Activated CD8-positive, alpha-beta T cell treated with anti-CD3 and anti-CD28 coated beads for 36 hours (primary cell): Measurements from ENCODE around the gene NTNG1. TPM values are rescaled to one million over a fixed set of nuclear protein-coding genes. Genes with fewer than 3 reads are reported as not detected.
"Not testable (repeated sequence)": the region's sequence is repeated elsewhere in the genome, so short reads cannot be mapped to it uniquely, and the experiment has no call there.

Experiments
- ATAC-seq: fragments of 200-7000 bp; cut with Tn5 transposase; one replicate; pipeline ENCODE4 v1.10.0; 2021; ENCODE audit warnings: mild to moderate bottlenecking, moderate library complexity
- CTCF ChIA-PET: fragments of 350-600 bp; sonication (Branson Sonifier 250); formaldehyde crosslinking; loops from one replicate; lab custom pipeline; 2021; ENCODE audit warnings: antibody characterized with exemption; lab: Charles Lee
- POLR2A ChIA-PET: fragments of 350-600 bp; sonication (Branson Sonifier 250); formaldehyde crosslinking; loops from one replicate; lab custom pipeline; 2021; ENCODE audit warnings: antibody characterized with exemption; lab: Charles Lee
- DNase-seq: peaks from one replicate; pipeline ENCODE4 v3.0.0-alpha.2; 2020
- H3K27ac Mint-ChIP-seq: one replicate; pipeline ENCODE4 v1.8.0; 2021; ENCODE audit warnings: mild to moderate bottlenecking, mixed read lengths
- H3K27me3 Mint-ChIP-seq: one replicate; pipeline ENCODE4 v1.8.0; 2021; ENCODE audit warnings: mixed read lengths
- H3K36me3 Mint-ChIP-seq: one replicate; pipeline ENCODE4 v1.8.0; 2021; ENCODE audit warnings: low read depth, mixed read lengths
- H3K4me1 Mint-ChIP-seq: one replicate; pipeline ENCODE4 v1.8.0; 2021; ENCODE audit warnings: low read depth, mixed read lengths
- H3K4me3 Mint-ChIP-seq: one replicate; pipeline ENCODE4 v1.8.0; 2021; ENCODE audit warnings: mild to moderate bottlenecking, moderate library complexity, mixed read lengths
- H3K9me3 Mint-ChIP-seq: one replicate; pipeline ENCODE4 v1.8.0; 2021; ENCODE audit warnings: mixed read lengths
- intact Hi-C: fragments of 100-400 bp; cut with micrococcal nuclease; formaldehyde crosslinking; loops from one replicate; pipeline ENCODE4 v1.10.0; 2022
- total RNA-seq, 2 experiments: library from RNA; stranded (reverse); gene quantifications; one replicate each; pipeline ENCODE4 v1.2.3, GENCODE V29; 2021
- TF ChIP-seq, protein P1 (sequence below): fragments of 200-600 bp; IDR thresholded peaks from one replicate; pipeline ENCODE4 v1.8.0; 2022; ENCODE audit warnings: antibody characterized with exemption, mild to moderate bottlenecking

Gene NTNG1
- total RNA-seq, 2 experiments from 2014 or later = 0.96 to 1.0 TPM

DNA sequence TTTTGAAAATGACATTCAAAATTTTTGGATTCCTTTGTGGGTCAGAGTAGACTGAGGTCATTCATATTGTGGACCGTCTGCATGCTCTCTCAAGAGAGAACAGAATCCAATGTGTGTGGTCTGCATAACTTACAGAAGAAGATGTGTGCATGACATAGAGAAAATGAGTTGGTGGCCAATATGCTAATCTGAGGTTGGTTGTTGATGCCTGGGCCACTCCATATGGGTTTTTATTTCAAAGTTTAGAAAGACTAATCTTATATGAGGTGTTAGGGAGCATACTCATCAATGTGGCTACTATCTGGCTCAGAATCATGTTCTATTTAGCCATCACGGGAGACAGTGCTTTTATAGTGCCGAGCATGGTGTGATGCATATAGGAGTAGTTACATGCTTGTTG, 18.2 kb downstream of the NTNG1 start:
- intact Hi-C loops = no loop called here
- Mint-ChIP-seq H3K4me3 (no peak overlapping the region), H3K4me1 (no peaks in the 10 kb centered on the region), H3K27ac (no peak overlapping the region), H3K9me3 (no peaks in the 10 kb centered on the region), H3K27me3 (peaks cover 6% of the 10 kb centered on the region), H3K36me3 (no peaks in the 10 kb centered on the region)
- POLR2A ChIA-PET = no interaction called here
- CTCF ChIA-PET = no interaction called here
- DNase-seq = no peak
- TF ChIP-seq, protein P1, sequence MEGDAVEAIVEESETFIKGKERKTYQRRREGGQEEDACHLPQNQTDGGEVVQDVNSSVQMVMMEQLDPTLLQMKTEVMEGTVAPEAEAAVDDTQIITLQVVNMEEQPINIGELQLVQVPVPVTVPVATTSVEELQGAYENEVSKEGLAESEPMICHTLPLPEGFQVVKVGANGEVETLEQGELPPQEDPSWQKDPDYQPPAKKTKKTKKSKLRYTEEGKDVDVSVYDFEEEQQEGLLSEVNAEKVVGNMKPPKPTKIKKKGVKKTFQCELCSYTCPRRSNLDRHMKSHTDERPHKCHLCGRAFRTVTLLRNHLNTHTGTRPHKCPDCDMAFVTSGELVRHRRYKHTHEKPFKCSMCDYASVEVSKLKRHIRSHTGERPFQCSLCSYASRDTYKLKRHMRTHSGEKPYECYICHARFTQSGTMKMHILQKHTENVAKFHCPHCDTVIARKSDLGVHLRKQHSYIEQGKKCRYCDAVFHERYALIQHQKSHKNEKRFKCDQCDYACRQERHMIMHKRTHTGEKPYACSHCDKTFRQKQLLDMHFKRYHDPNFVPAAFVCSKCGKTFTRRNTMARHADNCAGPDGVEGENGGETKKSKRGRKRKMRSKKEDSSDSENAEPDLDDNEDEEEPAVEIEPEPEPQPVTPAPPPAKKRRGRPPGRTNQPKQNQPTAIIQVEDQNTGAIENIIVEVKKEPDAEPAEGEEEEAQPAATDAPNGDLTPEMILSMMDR = no peak
- no peak for ATAC-seq

DNA sequence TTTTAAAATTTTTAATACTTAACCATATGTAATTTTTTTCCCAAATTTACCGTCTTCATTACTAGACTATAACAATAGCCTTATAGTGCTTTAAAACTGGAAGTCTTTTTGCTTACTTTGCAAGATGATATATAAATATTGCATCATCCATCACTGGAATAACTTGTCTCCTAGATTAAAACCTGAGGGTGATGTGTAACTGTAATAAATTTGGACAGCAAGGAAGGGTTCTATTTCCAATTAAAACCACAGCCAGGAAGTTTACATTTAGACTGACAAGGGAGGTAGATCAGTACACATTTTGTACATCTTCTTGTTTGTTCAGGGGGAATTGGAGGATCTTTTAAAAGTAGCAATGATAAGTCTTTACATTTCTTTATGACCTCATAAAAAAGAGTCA, 21.9 kb downstream of the NTNG1 start:
- TF ChIP-seq, protein P1 = no peak
- intact Hi-C loops = no loop called here
- Mint-ChIP-seq H3K27me3 (no peaks in the 10 kb centered on the region), H3K27ac (no peak overlapping the region), H3K9me3 (peaks cover 4% of the 10 kb centered on the region), H3K36me3 (no peaks in the 10 kb centered on the region), H3K4me1 (no peaks in the 10 kb centered on the region), H3K4me3 (no peak overlapping the region)
- POLR2A ChIA-PET = no interaction called here
- CTCF ChIA-PET = no interaction called here
- ATAC-seq (no peak), DNase-seq (no peak)

DNA sequence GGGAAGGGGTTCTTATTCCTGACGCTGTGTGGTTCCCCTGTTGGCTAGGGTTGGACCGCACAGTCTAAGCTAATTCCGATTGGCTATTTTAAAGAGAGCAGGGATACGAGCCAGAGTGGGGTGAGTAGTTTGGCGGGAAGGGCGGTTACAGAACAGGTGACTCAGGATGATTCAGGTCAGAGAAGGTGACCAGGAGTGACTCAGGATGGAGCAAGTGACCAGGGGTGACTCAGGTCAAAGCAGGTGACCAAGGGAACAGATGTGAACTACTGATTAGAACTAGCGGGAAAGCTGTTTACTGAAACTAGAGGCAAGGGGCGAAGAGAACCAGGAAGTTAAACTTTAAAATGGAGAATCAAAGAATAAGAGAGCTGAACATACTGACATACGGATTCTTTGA, 24.1 kb downstream of the NTNG1 start:
- H3K36me3 Mint-ChIP-seq, H3K4me1 Mint-ChIP-seq, intact Hi-C loops, ATAC-seq, DNase-seq, POLR2A ChIA-PET, H3K9me3 Mint-ChIP-seq, H3K27me3 Mint-ChIP-seq, H3K27ac Mint-ChIP-seq, H3K4me3 Mint-ChIP-seq: not testable (repeated sequence)
- CTCF ChIA-PET = interaction anchor here (0.8 kb wide), 1 partner anchor 8 kb away, joined by 3 read pairs; no protein-coding TSS in a partner anchor

DNA sequence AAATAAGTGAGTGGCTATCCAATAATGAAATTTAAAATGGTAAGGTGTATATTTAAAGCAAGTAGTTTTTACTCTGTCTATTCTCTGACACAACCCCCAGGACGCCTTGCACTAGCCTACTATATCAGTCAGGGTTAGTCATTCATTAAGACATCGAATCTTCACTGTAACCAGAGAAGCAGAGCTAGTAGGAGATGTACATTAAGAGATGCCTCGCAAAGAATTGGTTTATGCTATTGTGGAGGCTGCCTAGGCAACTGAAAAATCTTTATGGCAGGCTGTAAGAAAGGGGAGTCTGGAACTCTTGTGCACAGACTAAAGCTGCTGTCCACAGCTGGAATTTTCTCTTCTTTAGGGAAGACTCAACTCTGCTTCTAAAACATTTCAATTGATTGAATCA, 28.8 kb downstream of the NTNG1 start:
- Mint-ChIP-seq H3K27ac (no peak overlapping the region), H3K4me1 (no peaks in the 10 kb centered on the region), H3K9me3 (peaks cover 4% of the 10 kb centered on the region), H3K27me3 (peaks cover 3% of the 10 kb centered on the region), H3K4me3 (no peak overlapping the region), H3K36me3 (no peaks in the 10 kb centered on the region)
- POLR2A ChIA-PET = no interaction called here
- intact Hi-C loops = no loop called here
- ATAC-seq (no peak), DNase-seq (no peak)
- CTCF ChIA-PET = no interaction called here
- TF ChIP-seq, protein P1 = no peak

DNA sequence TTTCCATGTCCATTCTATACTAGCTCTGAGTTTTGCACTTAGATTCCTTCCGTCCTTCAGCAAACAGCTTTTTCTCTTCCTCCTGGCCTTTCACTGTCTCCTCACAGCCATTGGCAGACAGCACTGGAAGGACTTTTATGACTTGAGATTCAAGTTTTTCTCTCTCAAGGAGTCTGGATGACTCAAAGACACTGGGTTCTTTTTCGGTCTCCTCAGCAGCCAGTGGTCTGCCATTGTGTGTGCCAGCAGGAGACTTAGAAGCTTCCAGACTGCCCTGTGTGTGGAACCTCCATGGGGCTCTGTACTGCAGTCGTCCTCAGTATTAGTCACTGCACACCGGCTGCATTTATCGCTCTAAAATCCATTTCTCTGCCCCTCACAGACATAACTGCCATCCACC, 30.5 kb downstream of the NTNG1 start:
- Mint-ChIP-seq H3K36me3 (no peaks in the 10 kb centered on the region), H3K9me3 (no peaks in the 10 kb centered on the region), H3K4me1 (no peaks in the 10 kb centered on the region), H3K27ac (no peak overlapping the region), H3K4me3 (no peak overlapping the region), H3K27me3 (peaks cover 3% of the 10 kb centered on the region)
- intact Hi-C loops = no loop called here
- ATAC-seq (no peak), DNase-seq (no peak)
- CTCF ChIA-PET = no interaction called here
- POLR2A ChIA-PET = no interaction called here
- TF ChIP-seq, protein P1 = no peak
